ENCODE results near the gene SLX4IP. TPM values are rescaled to one million over a fixed set of nuclear protein-coding genes. Genes with fewer than 3 reads are reported as not detected.
A peak's percentile ranks its signal among the peaks of the same experiment; 100 is the strongest.

Gene SLX4IP
- total RNA-seq, 1 experiment from 2014 or later: 9.7 TPM

DNA sequence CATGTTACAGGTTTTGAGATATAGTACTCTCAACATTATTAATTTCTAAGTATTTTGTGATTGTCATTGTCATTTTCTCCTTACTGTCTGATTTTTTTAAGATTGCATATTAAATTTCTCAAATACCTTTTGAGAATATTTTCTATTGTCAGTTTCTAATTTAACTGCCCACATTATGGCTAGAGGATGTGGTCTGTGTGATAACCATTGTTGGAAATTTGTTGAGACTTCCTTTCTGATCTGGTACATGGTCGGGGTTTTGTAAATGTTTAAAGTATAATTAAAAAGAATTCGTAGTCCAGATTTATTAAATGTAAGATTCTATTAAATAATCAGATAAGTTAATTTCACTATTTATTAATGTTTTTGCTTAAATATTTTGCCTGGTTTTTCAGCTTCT, 60.1 kb downstream of the SLX4IP start:
- peaks cover 50% of the 10 kb centered on the region for H4K20me1 ChIP-seq (ENCODE audit: insufficient read depth, low read depth, low read length)
- no peaks in the 10 kb centered on the region for H3K36me3 ChIP-seq (ENCODE audit: insufficient read depth, low read length)
- no peak overlapping the region for H3K4me2 ChIP-seq (ENCODE audit: low read depth, low read length, poor library complexity, severe bottlenecking)
- no peak for DNase-seq
- H3K4me1 ChIP-seq (ENCODE audit: low read length): no peaks in the 10 kb centered on the region
- peaks cover 61% of the 10 kb centered on the region for H3K79me2 ChIP-seq (ENCODE audit: low read length)
- no peak overlapping the region for H3K9ac ChIP-seq (ENCODE audit: low read length)
- H3K9me3 ChIP-seq (ENCODE audit: low read length): no peaks in the 10 kb centered on the region
- H3K27me3 ChIP-seq (ENCODE audit: low read length): no peaks in the 10 kb centered on the region
- H3K4me3 ChIP-seq (ENCODE audit: low read length): no peak overlapping the region
- no peaks in the 10 kb centered on the region for H3K9me2 ChIP-seq (replicated peaks; ENCODE audit: insufficient read depth, low read length)
- no peak overlapping the region for H3K27ac ChIP-seq (ENCODE audit: low read length)
- no peak overlapping the region for H2AFZ ChIP-seq (ENCODE audit: low read length)

DNA sequence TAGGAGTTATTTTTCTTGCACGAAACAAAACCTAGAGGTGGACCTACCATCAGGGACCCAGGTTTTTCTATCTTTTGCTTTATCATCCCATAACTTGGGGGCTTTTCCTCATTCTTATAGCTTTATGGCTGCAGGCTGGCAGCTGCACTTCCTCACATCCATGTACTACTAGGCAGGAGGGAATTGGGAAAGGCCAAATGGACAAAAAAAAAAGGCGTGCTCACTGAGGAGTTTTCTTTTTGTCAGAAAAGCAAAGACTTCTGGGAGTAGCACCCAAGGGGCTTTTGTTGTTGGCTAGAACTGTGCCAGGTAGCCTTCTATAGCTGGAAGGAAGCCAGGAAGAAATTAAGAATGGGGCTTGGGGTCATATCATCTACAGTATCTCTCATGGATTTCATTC, 61.4 kb downstream of the SLX4IP start:
- Histone ChIP-seq H3K27ac (ENCODE audit: low read length) (no peak overlapping the region), H3K36me3 (ENCODE audit: insufficient read depth, low read length) (no peaks in the 10 kb centered on the region)
- DNase-seq: no peak

DNA sequence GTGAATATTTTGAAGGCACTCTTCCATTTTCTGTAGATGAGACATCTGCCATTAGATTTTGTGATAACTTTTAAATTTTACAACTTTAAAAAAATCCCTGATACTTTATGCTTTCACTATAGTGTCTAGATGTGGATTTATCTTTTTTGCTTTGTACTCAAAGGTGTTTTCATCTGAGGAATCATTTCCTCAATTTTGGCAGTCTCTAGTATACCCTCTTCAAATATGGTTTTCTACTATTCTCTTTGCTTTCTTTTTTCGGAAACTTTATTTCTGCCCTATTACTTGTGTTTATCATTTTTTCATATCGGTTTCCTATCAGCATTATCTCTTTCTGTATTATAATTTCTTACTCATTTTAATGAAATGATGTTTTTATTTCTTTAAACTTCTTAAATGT, 62.2 kb downstream of the SLX4IP start:
- peaks cover 37% of the 10 kb centered on the region for H4K20me1 ChIP-seq (ENCODE audit: insufficient read depth, low read depth, low read length)
- H3K36me3 ChIP-seq (ENCODE audit: insufficient read depth, low read length): no peaks in the 10 kb centered on the region

More for the DNA sequence above, 61.4 kb downstream of the SLX4IP start:
- Histone ChIP-seq H3K4me2 (ENCODE audit: low read depth, low read length, poor library complexity, severe bottlenecking) (no peak overlapping the region), H3K9me3 (ENCODE audit: low read length) (no peaks in the 10 kb centered on the region), H2AFZ (ENCODE audit: low read length) (no peak overlapping the region), H3K9me2 (replicated peaks; ENCODE audit: insufficient read depth, low read length) (no peaks in the 10 kb centered on the region), H3K9ac (ENCODE audit: low read length) (no peak overlapping the region), H3K4me1 (ENCODE audit: low read length) (peaks cover 8% of the 10 kb centered on the region), H4K20me1 (ENCODE audit: insufficient read depth, low read depth, low read length) (peaks cover 38% of the 10 kb centered on the region), H3K27me3 (ENCODE audit: low read length) (no peaks in the 10 kb centered on the region), H3K4me3 (ENCODE audit: low read length) (no peak overlapping the region), H3K79me2 (ENCODE audit: low read length) (peaks cover 58% of the 10 kb centered on the region)

DNA sequence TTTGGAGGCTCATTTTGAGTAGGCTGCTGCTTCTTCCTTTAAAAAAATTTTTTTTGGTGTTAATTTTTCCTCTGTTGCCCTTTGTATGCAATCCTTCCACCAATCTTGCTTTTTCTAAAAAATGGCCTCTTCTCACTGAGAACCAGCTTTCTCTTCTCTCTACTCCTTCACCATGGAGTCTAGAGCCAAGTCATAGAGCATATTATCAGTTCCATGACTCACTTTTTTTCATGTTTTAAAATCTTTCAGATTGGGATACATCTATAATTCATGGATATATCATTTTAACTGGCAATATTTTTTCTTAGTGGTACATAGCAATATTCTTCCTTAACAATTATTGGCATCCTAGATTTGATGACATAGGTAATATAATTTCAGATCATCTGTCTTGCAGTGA, 62.7 kb downstream of the SLX4IP start:
- H3K27me3 ChIP-seq (ENCODE audit: low read length): no peaks in the 10 kb centered on the region
- no peak overlapping the region for H3K9ac ChIP-seq (ENCODE audit: low read length)
- no peak overlapping the region for H3K4me3 ChIP-seq (ENCODE audit: low read length)
- H3K4me2 ChIP-seq (ENCODE audit: low read depth, low read length, poor library complexity, severe bottlenecking): no peak overlapping the region
- no peak overlapping the region for H2AFZ ChIP-seq (ENCODE audit: low read length)
- H4K20me1 ChIP-seq (ENCODE audit: insufficient read depth, low read depth, low read length): peaks cover 34% of the 10 kb centered on the region
- H3K79me2 ChIP-seq (ENCODE audit: low read length): peaks cover 64% of the 10 kb centered on the region
- no peak overlapping the region for H3K27ac ChIP-seq (ENCODE audit: low read length)
- no peaks in the 10 kb centered on the region for H3K9me3 ChIP-seq (ENCODE audit: low read length)
- H3K9me2 ChIP-seq (replicated peaks; ENCODE audit: insufficient read depth, low read length): no peaks in the 10 kb centered on the region
- peaks cover 14% of the 10 kb centered on the region for H3K4me1 ChIP-seq (ENCODE audit: low read length)
- no peak for DNase-seq
- H3K36me3 ChIP-seq (ENCODE audit: insufficient read depth, low read length): no peaks in the 10 kb centered on the region

More for the DNA sequence above, 62.2 kb downstream of the SLX4IP start:
- no peaks in the 10 kb centered on the region for H3K27me3 ChIP-seq (ENCODE audit: low read length)
- no peak overlapping the region for H2AFZ ChIP-seq (ENCODE audit: low read length)
- peaks cover 60% of the 10 kb centered on the region for H3K79me2 ChIP-seq (ENCODE audit: low read length)
- H3K9ac ChIP-seq (ENCODE audit: low read length): no peak overlapping the region
- peaks cover 14% of the 10 kb centered on the region for H3K4me1 ChIP-seq (ENCODE audit: low read length)
- H3K9me3 ChIP-seq (ENCODE audit: low read length): no peaks in the 10 kb centered on the region
- H3K4me2 ChIP-seq (ENCODE audit: low read depth, low read length, poor library complexity, severe bottlenecking): no peak overlapping the region
- H3K9me2 ChIP-seq (replicated peaks; ENCODE audit: insufficient read depth, low read length): no peaks in the 10 kb centered on the region
- H3K27ac ChIP-seq (ENCODE audit: low read length): no peak overlapping the region
- no peak for DNase-seq
- no peak overlapping the region for H3K4me3 ChIP-seq (ENCODE audit: low read length)

DNA sequence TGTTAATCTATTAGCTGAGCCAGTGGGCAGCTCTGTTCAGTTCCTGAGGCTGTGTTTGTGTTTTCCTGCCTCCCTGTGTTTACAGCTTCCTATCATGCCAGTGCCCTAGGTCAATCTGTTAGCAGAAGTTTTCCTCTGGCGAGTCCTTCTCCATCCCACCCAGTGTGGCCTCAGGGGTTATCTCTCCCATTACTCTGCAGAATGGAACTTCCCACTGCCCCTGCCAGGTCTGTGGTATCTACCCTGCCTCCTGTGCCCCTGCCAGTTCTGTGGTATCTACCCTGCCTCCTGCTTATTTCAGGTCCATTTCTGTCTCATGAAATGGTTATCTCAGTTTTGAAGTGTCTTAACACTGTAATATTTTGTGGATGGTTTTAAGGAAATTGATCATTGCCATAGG, 63.1 kb downstream of the SLX4IP start:
- Histone ChIP-seq H3K79me2 (ENCODE audit: low read length) (peaks cover 65% of the 10 kb centered on the region), H3K9me2 (replicated peaks; ENCODE audit: insufficient read depth, low read length) (no peaks in the 10 kb centered on the region), H3K4me3 (ENCODE audit: low read length) (no peak overlapping the region), H3K9me3 (ENCODE audit: low read length) (no peaks in the 10 kb centered on the region), H3K4me2 (ENCODE audit: low read depth, low read length, poor library complexity, severe bottlenecking) (no peak overlapping the region), H3K9ac (ENCODE audit: low read length) (no peak overlapping the region), H3K36me3 (ENCODE audit: insufficient read depth, low read length) (no peaks in the 10 kb centered on the region), H2AFZ (ENCODE audit: low read length) (no peak overlapping the region), H4K20me1 (ENCODE audit: insufficient read depth, low read depth, low read length) (peaks cover 31% of the 10 kb centered on the region), H3K27me3 (ENCODE audit: low read length) (no peaks in the 10 kb centered on the region), H3K4me1 (ENCODE audit: low read length) (peaks cover 14% of the 10 kb centered on the region), H3K27ac (ENCODE audit: low read length) (no peak overlapping the region)
- no peak for DNase-seq

DNA sequence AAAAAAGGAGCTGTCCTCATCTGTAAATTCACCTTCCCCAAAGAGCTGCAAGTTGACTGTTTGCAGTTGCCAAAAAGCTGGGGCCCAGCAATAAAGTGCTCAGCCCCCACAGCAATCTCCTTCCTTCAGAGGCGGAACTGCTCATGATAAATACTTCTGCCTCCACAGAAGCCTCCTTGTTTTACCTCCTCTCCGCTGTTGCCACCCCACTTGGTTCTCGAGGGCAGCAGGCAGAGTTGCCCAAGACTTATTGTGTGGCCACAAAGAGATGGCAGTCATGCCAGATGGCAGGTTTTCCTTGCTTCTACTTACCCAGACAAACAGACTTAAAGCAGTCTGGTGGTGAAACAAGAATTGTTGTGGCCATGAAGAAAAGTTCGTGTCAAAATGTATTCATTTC, 66.3 kb downstream of the SLX4IP start:
- peak overlapping the region; percentile 36; the same call in 1 of the 2 replicates for H3K4me3 ChIP-seq (ENCODE audit: low read length)
- H3K36me3 ChIP-seq (ENCODE audit: insufficient read depth, low read length): no peaks in the 10 kb centered on the region
- no peak for DNase-seq
- H3K27me3 ChIP-seq (ENCODE audit: low read length): no peaks in the 10 kb centered on the region
- no peaks in the 10 kb centered on the region for H3K9me2 ChIP-seq (replicated peaks; ENCODE audit: insufficient read depth, low read length)
- H3K27ac ChIP-seq (ENCODE audit: low read length): 0 out of 2 replicates have a peak overlapping the region, but pooled peaks have one; percentile 24
- no peak overlapping the region for H2AFZ ChIP-seq (ENCODE audit: low read length)
- H3K4me2 ChIP-seq (ENCODE audit: low read depth, low read length, poor library complexity, severe bottlenecking): peak overlapping the region; percentile 50
- H3K4me1 ChIP-seq (ENCODE audit: low read length): peaks cover 14% of the 10 kb centered on the region
- H3K9me3 ChIP-seq (ENCODE audit: low read length): no peaks in the 10 kb centered on the region
- peaks cover 19% of the 10 kb centered on the region for H4K20me1 ChIP-seq (ENCODE audit: insufficient read depth, low read depth, low read length)
- peak overlapping the region; percentile 47 for H3K9ac ChIP-seq (ENCODE audit: low read length)
- peaks cover 71% of the 10 kb centered on the region for H3K79me2 ChIP-seq (ENCODE audit: low read length)

DNA sequence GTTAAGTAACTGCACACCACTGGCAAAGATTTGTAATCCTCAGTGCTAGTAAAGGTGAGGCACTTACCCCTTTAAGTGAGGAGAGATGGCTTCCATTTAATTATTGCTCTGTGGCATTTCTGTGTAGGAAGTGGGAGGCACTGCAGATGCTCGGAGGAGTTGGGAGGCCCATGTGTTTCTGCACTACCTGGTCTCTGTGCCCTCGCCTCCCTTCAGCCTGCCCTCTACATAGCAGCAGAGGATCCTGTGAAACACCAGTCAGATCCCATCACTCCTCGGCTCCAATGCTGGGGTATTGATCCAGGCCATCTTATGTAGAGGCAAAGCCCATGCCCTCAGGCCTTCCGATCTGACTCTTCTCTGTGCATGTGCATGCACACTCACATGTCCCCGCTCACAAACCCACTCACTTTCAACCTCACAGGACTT, 67.0 kb downstream of the SLX4IP start:
- Histone ChIP-seq H3K9me3 (ENCODE audit: low read length) (no peaks in the 10 kb centered on the region), H3K4me3 (ENCODE audit: low read length) (0 out of 2 replicates have a peak overlapping the region, but pooled peaks have one; percentile 36), H4K20me1 (ENCODE audit: insufficient read depth, low read depth, low read length) (peaks cover 19% of the 10 kb centered on the region), H2AFZ (ENCODE audit: low read length) (no peak overlapping the region), H3K4me1 (ENCODE audit: low read length) (peaks cover 14% of the 10 kb centered on the region), H3K9ac (ENCODE audit: low read length) (no peak overlapping the region), H3K4me2 (ENCODE audit: low read depth, low read length, poor library complexity, severe bottlenecking) (peak overlapping the region; percentile 50), H3K27me3 (ENCODE audit: low read length) (no peaks in the 10 kb centered on the region), H3K27ac (ENCODE audit: low read length) (no peak overlapping the region), H3K9me2 (replicated peaks; ENCODE audit: insufficient read depth, low read length) (no peaks in the 10 kb centered on the region), H3K36me3 (ENCODE audit: insufficient read depth, low read length) (no peaks in the 10 kb centered on the region), H3K79me2 (ENCODE audit: low read length) (peaks cover 71% of the 10 kb centered on the region)
- DNase-seq: no peak

DNA sequence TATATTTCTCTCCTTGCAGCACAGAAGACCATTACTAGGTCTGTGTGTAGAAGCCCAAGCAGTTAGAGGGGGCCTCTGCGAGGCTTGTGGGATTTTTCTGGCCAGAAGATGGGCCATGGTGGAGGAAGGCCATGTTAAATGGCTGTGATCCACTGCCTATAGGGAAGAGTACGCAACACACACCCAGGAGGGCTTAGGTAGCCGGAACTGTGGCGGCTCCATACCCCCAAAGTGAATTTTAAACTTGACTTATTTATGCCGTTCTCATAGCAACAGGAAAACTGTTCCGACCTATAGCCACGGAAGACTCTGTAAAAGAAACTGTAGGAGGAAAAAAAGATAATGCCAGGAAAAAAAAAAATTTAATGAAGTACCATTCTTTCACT, 69.5 kb downstream of the SLX4IP start:
- Histone ChIP-seq H2AFZ (ENCODE audit: low read length) (no peak overlapping the region), H3K27ac (ENCODE audit: low read length) (no peak overlapping the region), H3K9ac (ENCODE audit: low read length) (no peak overlapping the region), H3K79me2 (ENCODE audit: low read length) (peaks cover 67% of the 10 kb centered on the region), H3K4me2 (ENCODE audit: low read depth, low read length, poor library complexity, severe bottlenecking) (no peak overlapping the region), H3K27me3 (ENCODE audit: low read length) (no peaks in the 10 kb centered on the region), H4K20me1 (ENCODE audit: insufficient read depth, low read depth, low read length) (peaks cover 17% of the 10 kb centered on the region; the same call in 1 of the 2 replicates), H3K4me3 (ENCODE audit: low read length) (no peak overlapping the region), H3K36me3 (ENCODE audit: insufficient read depth, low read length) (no peaks in the 10 kb centered on the region), H3K9me2 (replicated peaks; ENCODE audit: insufficient read depth, low read length) (no peaks in the 10 kb centered on the region), H3K9me3 (ENCODE audit: low read length) (no peaks in the 10 kb centered on the region), H3K4me1 (ENCODE audit: low read length) (peaks cover 14% of the 10 kb centered on the region)
- DNase-seq: no peak

All from Karpas-422 (cell line).